ENCODE measurements around the gene PRKCA.
"Not testable (repeated sequence)": the region's sequence is repeated elsewhere in the genome, so short reads cannot be mapped to it uniquely, and the experiment has no call there.

Gene PRKCA

DNA sequence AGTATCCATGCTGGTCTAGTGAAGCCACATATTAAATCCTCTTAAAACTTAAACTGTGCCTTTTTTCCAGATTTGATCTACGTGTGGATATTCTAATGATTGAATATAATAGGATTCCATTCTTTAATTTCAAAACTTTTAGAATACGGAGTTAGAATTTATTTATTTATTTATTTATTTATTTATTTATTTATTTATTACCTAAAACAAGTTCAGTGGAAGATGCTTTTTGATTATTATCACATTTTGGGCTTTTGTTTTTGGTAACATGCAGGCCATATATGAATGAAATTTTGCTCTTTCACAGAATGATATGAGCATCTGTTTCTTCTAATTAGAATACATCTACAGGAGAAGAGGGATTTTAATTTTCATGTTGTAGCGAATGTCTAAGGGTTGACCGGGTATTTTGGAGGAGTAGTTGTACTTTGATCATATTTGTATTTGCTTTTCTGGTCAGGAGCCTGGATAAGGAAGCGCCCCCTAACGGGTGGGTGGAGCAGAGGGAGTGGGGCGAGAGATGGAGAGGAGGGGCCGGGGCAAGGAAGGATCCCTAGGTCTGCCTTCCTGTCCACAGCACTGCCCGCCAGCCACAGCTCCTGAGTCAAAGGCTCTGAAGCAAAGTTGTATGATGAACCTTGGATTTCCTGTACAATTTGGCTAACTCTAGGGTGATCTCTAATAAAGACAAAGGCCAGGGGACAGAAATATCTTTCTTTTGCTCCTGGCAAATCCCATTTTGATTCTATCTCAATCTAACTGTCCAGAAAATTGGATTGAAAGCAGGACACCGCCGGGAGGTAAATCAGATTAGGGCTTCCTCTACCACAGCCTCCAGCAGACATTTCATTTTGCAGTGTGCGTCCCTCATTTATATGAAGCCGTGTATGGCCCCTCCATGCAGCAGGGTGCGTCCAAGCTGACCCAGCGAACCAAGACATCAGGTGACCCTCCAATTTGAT is 149.1 kb downstream of the PRKCA start:
- TF ChIP-seq ZFX (IDR thresholded peaks at IDR 0.05; ENCODE audit: borderline replicate concordance), result no peak
- TF ChIP-seq, protein P1, sequence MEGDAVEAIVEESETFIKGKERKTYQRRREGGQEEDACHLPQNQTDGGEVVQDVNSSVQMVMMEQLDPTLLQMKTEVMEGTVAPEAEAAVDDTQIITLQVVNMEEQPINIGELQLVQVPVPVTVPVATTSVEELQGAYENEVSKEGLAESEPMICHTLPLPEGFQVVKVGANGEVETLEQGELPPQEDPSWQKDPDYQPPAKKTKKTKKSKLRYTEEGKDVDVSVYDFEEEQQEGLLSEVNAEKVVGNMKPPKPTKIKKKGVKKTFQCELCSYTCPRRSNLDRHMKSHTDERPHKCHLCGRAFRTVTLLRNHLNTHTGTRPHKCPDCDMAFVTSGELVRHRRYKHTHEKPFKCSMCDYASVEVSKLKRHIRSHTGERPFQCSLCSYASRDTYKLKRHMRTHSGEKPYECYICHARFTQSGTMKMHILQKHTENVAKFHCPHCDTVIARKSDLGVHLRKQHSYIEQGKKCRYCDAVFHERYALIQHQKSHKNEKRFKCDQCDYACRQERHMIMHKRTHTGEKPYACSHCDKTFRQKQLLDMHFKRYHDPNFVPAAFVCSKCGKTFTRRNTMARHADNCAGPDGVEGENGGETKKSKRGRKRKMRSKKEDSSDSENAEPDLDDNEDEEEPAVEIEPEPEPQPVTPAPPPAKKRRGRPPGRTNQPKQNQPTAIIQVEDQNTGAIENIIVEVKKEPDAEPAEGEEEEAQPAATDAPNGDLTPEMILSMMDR (IDR thresholded peaks at IDR 0.05), result peak; percentile 6; the same call in 1 of the 2 replicates
- no peak overlapping the region for H3K27ac ChIP-seq

DNA sequence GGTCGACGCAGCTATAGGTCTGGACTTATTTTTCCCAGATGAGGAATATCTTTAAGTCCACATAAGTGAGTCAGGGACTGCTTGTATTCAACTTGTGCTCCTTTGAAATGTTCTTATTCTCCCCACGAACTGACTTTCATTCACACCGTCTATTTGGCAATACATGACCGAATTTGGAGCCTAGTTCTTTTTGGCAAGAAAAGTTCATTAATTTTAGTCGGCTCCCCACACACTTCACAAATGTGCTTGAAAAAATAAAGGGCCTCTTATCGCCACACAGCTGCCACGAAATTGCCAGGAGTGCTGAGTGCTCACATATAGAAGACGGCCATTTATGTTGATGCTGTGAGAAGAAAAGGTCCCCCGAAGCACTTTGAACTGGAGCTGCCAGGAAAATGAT is 152.6 kb downstream of the PRKCA start:
- no peak overlapping the region for H3K27ac ChIP-seq
- no peak for TF ChIP-seq ZFX (IDR thresholded peaks at IDR 0.05; ENCODE audit: borderline replicate concordance)
- TF ChIP-seq, protein P1 (IDR thresholded peaks at IDR 0.05), result no peak

DNA sequence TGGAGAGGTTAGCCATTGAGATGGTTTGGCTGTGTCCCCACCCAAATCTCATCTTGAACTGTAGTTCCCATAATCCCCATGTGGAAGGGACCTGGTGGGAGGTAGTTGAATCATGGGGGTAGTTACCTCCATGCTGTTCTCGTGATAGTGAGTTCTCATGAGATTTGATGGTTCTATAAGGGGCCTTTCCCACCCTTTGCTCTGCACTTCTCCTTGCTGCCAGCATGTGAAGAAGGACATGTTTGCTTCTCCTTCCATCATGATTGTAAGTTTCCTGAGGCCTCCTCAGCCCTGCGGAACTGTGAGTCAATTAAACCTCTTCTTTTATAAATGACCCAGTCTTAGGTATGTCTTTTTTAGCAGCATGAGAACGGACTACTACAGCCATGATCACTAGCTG is 155.1 kb downstream of the PRKCA start:
- H3K27ac ChIP-seq, result not testable (repeated sequence)

DNA sequence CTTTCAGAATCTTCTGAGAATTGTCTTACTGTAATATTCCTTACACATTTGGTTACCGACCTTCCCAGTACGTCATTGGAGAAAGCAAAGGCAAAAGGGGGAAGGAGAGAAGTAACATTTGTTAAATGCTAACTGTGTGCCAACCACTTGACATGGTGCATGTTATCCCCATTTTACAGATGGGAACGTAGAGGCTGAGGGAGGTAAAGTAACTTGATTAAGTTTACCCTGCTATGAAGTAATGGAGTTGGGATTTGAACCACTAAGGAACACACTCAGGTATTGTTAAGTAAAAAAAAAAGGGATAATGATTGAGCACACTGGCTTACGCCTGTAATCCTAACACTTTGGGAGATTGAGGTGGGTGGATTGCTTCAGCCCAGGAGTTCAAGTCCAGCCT is 156.4 kb downstream of the PRKCA start:
- TF ChIP-seq, protein P1 (IDR thresholded peaks at IDR 0.05), result no peak
- TF ChIP-seq ZFX (IDR thresholded peaks at IDR 0.05; ENCODE audit: borderline replicate concordance), result no peak
- H3K27ac ChIP-seq, result no peak overlapping the region

DNA sequence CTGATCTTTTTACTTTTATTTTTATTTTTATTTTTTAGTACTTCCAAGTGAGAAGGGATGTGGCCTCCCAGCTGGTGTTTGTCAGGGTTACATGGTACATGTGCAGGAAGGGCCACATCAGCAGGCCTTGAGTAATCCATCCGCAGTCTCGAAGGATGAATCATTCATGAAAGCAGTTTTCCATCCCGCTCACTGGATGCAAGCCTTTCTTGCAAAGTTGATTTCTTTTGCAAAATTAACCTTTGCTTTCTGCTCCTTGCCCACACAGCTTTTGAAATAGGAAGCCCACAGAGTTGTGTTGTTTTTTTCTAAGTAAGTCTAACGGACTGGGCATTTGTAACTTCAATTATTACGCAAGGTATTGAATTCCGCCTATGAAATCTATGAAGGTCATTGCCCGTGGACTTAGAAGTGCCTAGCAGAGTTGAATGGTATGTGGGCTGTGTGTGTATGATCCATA is 157.4 kb downstream of the PRKCA start:
- TF ChIP-seq, protein P1 (IDR thresholded peaks at IDR 0.05), result no peak
- TF ChIP-seq ZFX (IDR thresholded peaks at IDR 0.05; ENCODE audit: borderline replicate concordance), result no peak
- H3K27ac ChIP-seq, result no peak overlapping the region

DNA sequence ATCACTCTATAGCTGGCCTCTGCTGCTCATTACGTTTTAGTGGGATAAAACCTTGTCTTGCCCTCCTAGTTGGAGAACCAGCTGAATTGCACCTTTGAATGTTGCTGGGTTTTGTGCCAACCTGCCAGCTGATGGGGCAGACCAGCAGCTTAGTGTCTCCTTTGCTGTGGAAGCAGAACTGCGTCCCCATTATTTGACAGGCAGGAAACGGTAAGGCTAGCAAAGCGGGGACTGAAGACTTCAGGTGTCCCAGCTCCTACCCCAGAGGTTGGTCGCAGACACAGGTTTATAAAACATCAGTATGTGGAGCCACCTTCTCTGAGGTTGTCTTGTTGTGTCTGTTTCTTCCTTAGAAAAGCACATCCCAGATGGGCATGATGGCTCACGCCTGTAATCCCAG is 158.1 kb downstream of the PRKCA start:
- TF ChIP-seq, protein P1 (IDR thresholded peaks at IDR 0.05), result no peak
- no peak for TF ChIP-seq ZFX (IDR thresholded peaks at IDR 0.05; ENCODE audit: borderline replicate concordance)
- H3K27ac ChIP-seq, result no peak overlapping the region

DNA sequence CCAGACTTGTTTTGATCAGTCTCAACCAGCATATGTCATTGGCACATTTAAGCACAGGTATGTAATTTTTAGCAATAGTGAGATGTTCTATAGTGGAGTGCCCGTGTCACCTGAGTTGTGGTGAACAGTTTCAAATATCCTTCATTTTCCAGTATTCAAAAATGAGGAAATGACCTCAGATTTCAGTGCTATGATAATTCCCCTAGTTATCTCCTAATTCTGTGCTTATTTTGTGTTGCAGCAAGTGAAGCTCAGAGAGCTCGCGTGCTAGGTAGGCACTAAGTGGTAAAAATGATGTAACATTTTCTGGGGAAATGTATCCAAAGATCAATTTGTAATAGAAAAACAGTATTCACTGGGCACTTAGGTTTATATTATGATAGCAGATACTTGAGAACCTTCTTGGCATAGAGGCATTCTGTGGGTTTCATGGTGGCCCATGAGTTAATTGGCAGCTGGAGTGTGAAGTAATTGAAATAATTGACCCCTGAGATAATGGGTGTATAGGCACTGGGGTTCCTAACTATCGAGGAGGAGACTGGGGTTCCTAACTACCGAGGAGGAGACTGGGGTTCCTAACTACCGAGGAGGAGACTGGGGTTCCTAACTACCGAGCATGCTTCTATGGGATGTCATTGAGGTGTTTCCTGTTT is 159.1 kb downstream of the PRKCA start:
- no peak for TF ChIP-seq ZFX (IDR thresholded peaks at IDR 0.05; ENCODE audit: borderline replicate concordance)
- TF ChIP-seq, protein P1 (IDR thresholded peaks at IDR 0.05), result no peak
- peak overlapping the region; percentile 41 for H3K27ac ChIP-seq
